ENCODE data around the gene SMC3. TPM values are rescaled to one million over a fixed set of nuclear protein-coding genes. Genes with fewer than 3 reads are reported as not detected.

SMC3 gene
- total RNA-seq, 4 donors from 2014 or later: 16.2 to 32.4 (median 28.1) TPM

GRCh38 chr10:110553905-110554304, 13.6 kb upstream of the SMC3 start:
- intact Hi-C loops (cut with DNase I): loop anchor here (10.0 kb wide), 1 partner anchor 209 kb away; no protein-coding TSS in a partner anchor
- Histone ChIP-seq H3K4me3 (no peak overlapping the region), H3K36me3 (no peaks in the 10 kb centered on the region), H3K4me1 (no peaks in the 10 kb centered on the region), H3K27ac (no peak overlapping the region), H3K9me3 (no peaks in the 10 kb centered on the region), H3K27me3 (peaks cover 0 to 25% (median 0%) of the 10 kb centered on the region in 4 donors)
- no peak for TF ChIP-seq CTCF (IDR thresholded peaks at IDR 0.05)
- TF ChIP-seq POLR2A (IDR thresholded peaks at IDR 0.05): no peak
- WGBS, 2 donors: 47 to 50% methylated on average over 2 of the region's 2 CpGs
- no peak for DNase-seq

- H3K36me3 ChIP-seq: no peaks in the 10 kb centered on the region
- no peaks in the 10 kb centered on the region for H3K9me3 ChIP-seq
- WGBS, 2 donors: 64 to 100% methylated on average over 1 of the region's 1 CpG
- no peak for DNase-seq
- H3K27me3 ChIP-seq: peaks cover 0 to 19% (median 0%) of the 10 kb centered on the region in 4 donors
- no peaks in the 10 kb centered on the region for H3K4me1 ChIP-seq
- H3K27ac ChIP-seq: no peak overlapping the region
- intact Hi-C loops (cut with DNase I): loop anchor here (10.0 kb wide), 1 partner anchor 211 kb away; no protein-coding TSS in a partner anchor
- TF ChIP-seq CTCF (IDR thresholded peaks at IDR 0.05) (no peak), POLR2A (IDR thresholded peaks at IDR 0.05) (no peak)
- no peak overlapping the region for H3K4me3 ChIP-seq
Measured at GRCh38 chr10:110556296-110556695, 11.2 kb upstream of the SMC3 start.

GRCh38 chr10:110556969-110557601, 10.4 kb upstream of the SMC3 start:
- H3K36me3 ChIP-seq: no peaks in the 10 kb centered on the region
- no peaks in the 10 kb centered on the region for H3K9me3 ChIP-seq
- H3K27ac ChIP-seq: no peak overlapping the region
- peaks cover 0 to 11% (median 0%) of the 10 kb centered on the region in 4 donors for H3K27me3 ChIP-seq
- no peaks in the 10 kb centered on the region for H3K4me1 ChIP-seq
- peak; percentile 34 to 60 (median 44) for TF ChIP-seq CTCF (IDR thresholded peaks at IDR 0.05)
- no peak for TF ChIP-seq POLR2A (IDR thresholded peaks at IDR 0.05)
- intact Hi-C loops (cut with DNase I): loop anchor here (10.0 kb wide), 1 partner anchor 212 kb away; no protein-coding TSS in a partner anchor
- no peak overlapping the region for H3K4me3 ChIP-seq
- no peak for DNase-seq
- 49% methylated on average over 9 of the region's 9 CpGs for WGBS, 2 donors

GRCh38 chr10:110558041-110558440, 9.5 kb upstream of the SMC3 start:
- no peak for DNase-seq
- 78 to 85% methylated on average over 3 of the region's 3 CpGs for WGBS, 2 donors
- no peak overlapping the region for H3K4me3 ChIP-seq
- peaks cover 0 to 15% (median 0%) of the 10 kb centered on the region in 4 donors for H3K27me3 ChIP-seq
- no peak overlapping the region for H3K27ac ChIP-seq
- intact Hi-C loops (cut with DNase I): loop anchor here (10.0 kb wide), 1 partner anchor 213 kb away; no protein-coding TSS in a partner anchor
- H3K4me1 ChIP-seq: no peaks in the 10 kb centered on the region
- TF ChIP-seq CTCF (IDR thresholded peaks at IDR 0.05) (no peak), POLR2A (IDR thresholded peaks at IDR 0.05) (no peak)
- no peaks in the 10 kb centered on the region for H3K36me3 ChIP-seq
- H3K9me3 ChIP-seq: no peaks in the 10 kb centered on the region

GRCh38 chr10:110560012-110560411, 7.5 kb upstream of the SMC3 start:
- Histone ChIP-seq H3K36me3 (no peaks in the 10 kb centered on the region), H3K27ac (no peak overlapping the region), H3K9me3 (no peaks in the 10 kb centered on the region), H3K27me3 (peaks cover 0 to 34% (median 0%) of the 10 kb centered on the region in 4 donors), H3K4me1 (no peaks in the 10 kb centered on the region), H3K4me3 (no peak overlapping the region)
- 88 to 90% methylated on average over 7 to 8 of the region's 8 CpGs for WGBS, 2 donors
- intact Hi-C loops (cut with DNase I): no loop called here
- no peak for DNase-seq
- no peak for TF ChIP-seq CTCF (IDR thresholded peaks at IDR 0.05)
- TF ChIP-seq POLR2A (IDR thresholded peaks at IDR 0.05): no peak

All from esophagus squamous epithelium (tissue), 5 donors.